HEK293 (cell line): ENCODE results near the gene RNF111.
A peak's percentile ranks its signal among the peaks of the same experiment; 100 is the strongest.

Source experiments
- CTCF ChIA-PET: fragments of 350-600 bp; formaldehyde crosslinking; extraction: SDS; loops from one replicate; lab custom pipeline; 2021; ENCODE audit warnings: antibody characterized with exemption; lab: Yijun Ruan, JAX
- POLR2A ChIA-PET: fragments of 300-600 bp; formaldehyde crosslinking; extraction: SDS; loops from one replicate; lab custom pipeline; 2020; ENCODE audit warnings: antibody characterized with exemption, inconsistent platforms; lab: Yijun Ruan, JAX
- H3K27ac ChIP-seq: fragments of 200-500 bp; sonication (Bioruptor generic); 2 replicates; pipeline ENCODE4 v1.5.1; 2014; ENCODE audit warnings: low read depth, low read length, control low read depth, inconsistent platforms; ENCODE audit errors: extremely low read depth
- H3K36me3 ChIP-seq, 2 experiments: fragments of 200-500 bp in 1 of 2; sonication (Bioruptor generic) in 1 of 2; 1 replicate in 1 of 2; 2 replicates in 1 of 2; pipeline ENCODE4 v1.5.1; 2014 to 2017; ENCODE audit warnings: inconsistent platforms in 2 of 2, low read length in 2 of 2; ENCODE audit not compliant: control insufficient read depth in 2 of 2, insufficient read depth in 1 of 2
- H3K4me1 ChIP-seq: fragments of 200-500 bp; sonication (Bioruptor generic); 2 replicates; pipeline ENCODE4 v1.5.1; 2014; ENCODE audit warnings: mild to moderate bottlenecking, low read length, inconsistent platforms; ENCODE audit not compliant: control insufficient read depth, insufficient read depth
- H3K4me3 ChIP-seq: 2 replicates; pipeline ENCODE4 v1.5.1; 2011; ENCODE audit warnings: low read depth, mild to moderate bottlenecking, control low read depth, low read length, moderate library complexity
- H3K9me3 ChIP-seq: fragments of 200-500 bp; sonication (Bioruptor generic); 2 replicates; pipeline ENCODE4 v1.5.1; 2014; ENCODE audit warnings: low read depth, low read length, inconsistent platforms; ENCODE audit not compliant: control insufficient read depth, insufficient read depth
- KLF7 ChIP-seq: fragments of 450-650 bp; formaldehyde crosslinking; IDR thresholded peaks from 2 replicates; pipeline ENCODE4 v1.5.1; 2016; ENCODE audit warnings: missing biosample characterization, missing genetic modification characterization, borderline replicate concordance
- PRDM2 ChIP-seq: fragments of 450-650 bp; formaldehyde crosslinking; IDR thresholded peaks from 2 replicates; pipeline ENCODE4 v1.5.1; 2016; ENCODE audit warnings: missing biosample characterization, missing genetic modification characterization, borderline replicate concordance
- PRDM4 ChIP-seq: fragments of 450-650 bp; formaldehyde crosslinking; IDR thresholded peaks from 2 replicates; pipeline ENCODE4 v1.5.1; 2017; ENCODE audit warnings: missing biosample characterization, missing genetic modification characterization
- REPIN1 ChIP-seq: fragments of 450-650 bp; formaldehyde crosslinking; IDR thresholded peaks from 2 replicates; pipeline ENCODE4 v1.5.1; 2017; ENCODE audit warnings: missing biosample characterization, missing genetic modification characterization, low read depth
- ZBTB20 ChIP-seq: fragments of 450-650 bp; formaldehyde crosslinking; IDR thresholded peaks from 2 replicates; pipeline ENCODE4 v1.5.1; 2016; ENCODE audit warnings: missing biosample characterization, missing genetic modification characterization
- ZFP37 ChIP-seq: fragments of 450-650 bp; formaldehyde crosslinking; IDR thresholded peaks from 2 replicates; pipeline ENCODE4 v1.5.1; 2016; ENCODE audit warnings: missing biosample characterization, missing genetic modification characterization
- ZNF146 ChIP-seq: fragments of 450-650 bp; formaldehyde crosslinking; IDR thresholded peaks from 2 replicates; pipeline ENCODE4 v1.5.1; 2016; ENCODE audit warnings: missing biosample characterization, missing genetic modification characterization
- ZNF274 ChIP-seq, 2 experiments: fragments of 200-500 bp in 1 of 2; fragments of 450-650 bp in 1 of 2; sonication (Bioruptor generic) in 1 of 2; formaldehyde crosslinking in 1 of 2; IDR thresholded peaks; 2 replicates each; pipeline versions ENCODE4 v1.5.1 to v1.6.1; 2014 to 2016; ENCODE audit warnings: borderline replicate concordance in 1 of 2, inconsistent platforms in 1 of 2, low read length in 1 of 2, missing biosample characterization in 1 of 2, missing genetic modification characterization in 1 of 2
- ZNF37A ChIP-seq: fragments of 450-650 bp; IDR thresholded peaks from 2 replicates; pipeline ENCODE4 v1.5.1; 2018; ENCODE audit warnings: missing biosample characterization, missing genetic modification characterization
- ZNF426 ChIP-seq: fragments of 450-650 bp; formaldehyde crosslinking; IDR thresholded peaks from 2 replicates; pipeline ENCODE4 v1.5.1; 2017; ENCODE audit warnings: missing biosample characterization, missing genetic modification characterization, mild to moderate bottlenecking, inconsistent platforms, moderate library complexity
- ZNF621 ChIP-seq: fragments of 450-650 bp; formaldehyde crosslinking; IDR thresholded peaks from 2 replicates; pipeline ENCODE4 v1.5.1; 2017; ENCODE audit warnings: missing biosample characterization, missing genetic modification characterization
- ZNF660 ChIP-seq: fragments of 450-650 bp; IDR thresholded peaks from 2 replicates; pipeline ENCODE4 v1.5.1; 2018; ENCODE audit warnings: missing biosample characterization, mild to moderate bottlenecking, missing genetic modification characterization
- ZNF776 ChIP-seq: fragments of 450-650 bp; formaldehyde crosslinking; IDR thresholded peaks from 2 replicates; pipeline ENCODE4 v1.5.0; 2017; ENCODE audit warnings: missing biosample characterization, missing genetic modification characterization, borderline replicate concordance
- ZNF830 ChIP-seq: fragments of 450-650 bp; IDR thresholded peaks from 2 replicates; pipeline ENCODE4 v1.5.0; 2018; ENCODE audit warnings: missing biosample characterization, missing genetic modification characterization, low read depth, mild to moderate bottlenecking, moderate library complexity
- ZNF837 ChIP-seq: fragments of 450-650 bp; formaldehyde crosslinking; IDR thresholded peaks from 2 replicates; pipeline ENCODE4 v1.5.1; 2016; ENCODE audit warnings: missing biosample characterization, missing genetic modification characterization
- TF ChIP-seq, protein P1 (sequence below): fragments of 450-650 bp; formaldehyde crosslinking; IDR thresholded peaks from 2 replicates; pipeline ENCODE4 v1.5.1; 2016; ENCODE audit warnings: missing biosample characterization, missing genetic modification characterization

Gene RNF111

DNA sequence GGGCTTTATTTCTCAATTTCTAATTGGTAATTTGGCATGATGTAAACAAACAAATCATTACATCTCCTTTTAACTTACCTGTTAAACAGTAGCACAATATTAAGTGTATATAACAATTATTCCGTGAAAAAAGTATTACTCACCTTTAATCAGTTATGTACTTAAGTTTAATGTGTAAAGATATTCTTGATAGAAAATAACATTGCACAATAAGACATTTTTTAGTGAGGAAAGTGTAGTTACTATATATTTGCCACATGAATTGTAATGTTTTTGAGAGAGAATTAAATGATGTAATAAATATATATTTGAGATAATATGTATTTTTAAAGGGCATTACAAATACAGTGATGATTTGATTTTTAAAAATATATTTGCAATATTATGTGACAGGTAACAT is 106.6 kb downstream of the RNF111 start:
- no peaks in the 10 kb centered on the region for H3K9me3 ChIP-seq

DNA sequence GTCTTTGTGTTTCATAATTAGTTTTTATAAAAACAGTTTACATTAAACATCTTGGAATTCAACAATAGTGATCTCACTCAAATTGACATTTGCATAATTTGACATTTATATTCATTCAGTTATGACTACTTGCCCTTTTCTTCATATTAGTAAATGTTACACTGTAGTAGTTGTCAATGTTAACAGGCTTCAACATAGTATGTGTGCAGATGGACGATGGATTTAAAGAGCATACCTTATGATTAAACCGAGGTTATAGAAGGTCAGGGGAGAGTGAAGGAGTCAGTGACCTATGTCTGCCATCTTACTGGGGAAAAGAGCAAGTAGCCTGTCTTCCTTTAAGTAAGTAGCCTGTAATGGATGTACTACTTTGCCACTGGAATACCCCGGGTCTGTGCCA is 109.0 kb downstream of the RNF111 start:
- H3K9me3 ChIP-seq: no peaks in the 10 kb centered on the region
- H3K36me3 ChIP-seq: peaks cover 19 to 46% of the 10 kb centered on the region in 2 experiments
- no peak overlapping the region for H3K27ac ChIP-seq
- no peaks in the 10 kb centered on the region for H3K4me1 ChIP-seq
- ChIA-PET POLR2A (no interaction called here), CTCF (interaction anchor here (0.7 kb wide), 1 partner anchor 1025 kb away, joined by 3 read pairs; no protein-coding TSS in a partner anchor)
- no peak overlapping the region for H3K4me3 ChIP-seq
- TF ChIP-seq ZNF146 (tag by site-specific recombination): no peak
- no peak for TF ChIP-seq ZBTB20 (tag by site-specific recombination)
- no peak for TF ChIP-seq ZNF830 (tag by site-specific recombination)
- no peak for TF ChIP-seq ZNF426 (tag by site-specific recombination)

More for the DNA sequence above, 106.6 kb downstream of the RNF111 start:
- ChIA-PET POLR2A (no interaction called here), CTCF (no interaction called here)
- TF ChIP-seq ZNF776 (tag by site-specific recombination) (no peak), KLF7 (tag by site-specific recombination) (no peak), REPIN1 (no peak), ZNF837 (tag by site-specific recombination) (no peak), ZNF37A (tag by site-specific recombination) (no peak), PRDM4 (tag by site-specific recombination) (no peak)
- TF ChIP-seq, protein P1, sequence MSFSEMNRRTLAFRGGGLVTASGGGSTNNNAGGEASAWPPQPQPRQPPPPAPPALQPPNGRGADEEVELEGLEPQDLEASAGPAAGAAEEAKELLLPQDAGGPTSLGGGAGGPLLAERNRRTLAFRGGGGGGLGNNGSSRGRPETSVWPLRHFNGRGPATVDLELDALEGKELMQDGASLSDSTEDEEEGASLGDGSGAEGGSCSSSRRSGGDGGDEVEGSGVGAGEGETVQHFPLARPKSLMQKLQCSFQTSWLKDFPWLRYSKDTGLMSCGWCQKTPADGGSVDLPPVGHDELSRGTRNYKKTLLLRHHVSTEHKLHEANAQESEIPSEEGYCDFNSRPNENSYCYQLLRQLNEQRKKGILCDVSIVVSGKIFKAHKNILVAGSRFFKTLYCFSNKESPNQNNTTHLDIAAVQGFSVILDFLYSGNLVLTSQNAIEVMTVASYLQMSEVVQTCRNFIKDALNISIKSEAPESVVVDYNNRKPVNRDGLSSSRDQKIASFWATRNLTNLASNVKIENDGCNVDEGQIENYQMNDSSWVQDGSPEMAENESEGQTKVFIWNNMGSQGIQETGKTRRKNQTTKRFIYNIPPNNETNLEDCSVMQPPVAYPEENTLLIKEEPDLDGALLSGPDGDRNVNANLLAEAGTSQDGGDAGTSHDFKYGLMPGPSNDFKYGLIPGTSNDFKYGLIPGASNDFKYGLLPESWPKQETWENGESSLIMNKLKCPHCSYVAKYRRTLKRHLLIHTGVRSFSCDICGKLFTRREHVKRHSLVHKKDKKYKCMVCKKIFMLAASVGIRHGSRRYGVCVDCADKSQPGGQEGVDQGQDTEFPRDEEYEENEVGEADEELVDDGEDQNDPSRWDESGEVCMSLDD (tag by site-specific recombination): no peak
- Histone ChIP-seq H3K4me1 (no peaks in the 10 kb centered on the region), H3K36me3 (peaks cover 26 to 59% of the 10 kb centered on the region in 2 experiments), H3K27ac (no peak overlapping the region), H3K4me3 (no peak overlapping the region)

- no peak overlapping the region for H3K4me3 ChIP-seq
- TF ChIP-seq ZFP37 (tag by site-specific recombination): no peak
- TF ChIP-seq, all 188 proteins: peak for 0
- ChIA-PET CTCF (interaction anchor here (0.6 kb wide), 2 partner anchors 25 to 877 kb away, joined by 3 to 4 read pairs; no protein-coding TSS in a partner anchor), POLR2A (no interaction called here)
- H3K4me1 ChIP-seq: no peaks in the 10 kb centered on the region
- peaks cover 6 to 29% of the 10 kb centered on the region in 2 experiments for H3K36me3 ChIP-seq
- H3K9me3 ChIP-seq: no peaks in the 10 kb centered on the region
- no peak overlapping the region for H3K27ac ChIP-seq
These were observed 111.8 kb downstream of the RNF111 start for GRCh38 chr15:59099162-59099685.

- Histone ChIP-seq H3K4me3 (peak overlapping the region; percentile 36), H3K9me3 (no peaks in the 10 kb centered on the region), H3K27ac (peak overlapping the region; percentile 85; the same call in 1 of the 2 replicates), H3K36me3 (peaks cover 24 to 30% of the 10 kb centered on the region in 2 experiments), H3K4me1 (no peaks in the 10 kb centered on the region)
- POLR2A ChIA-PET: no interaction called here
- CTCF ChIA-PET: no interaction called here
- TF ChIP-seq ZNF837 (tag by site-specific recombination) (no peak), PRDM2 (tag by site-specific recombination) (no peak), ZNF660 (tag by site-specific recombination) (no peak), ZNF621 (tag by site-specific recombination) (no peak), ZNF274 (IDR thresholded peaks at IDR 0.05; ENCODE audit: low read length) (no peak), ZNF274 (tag by site-specific recombination; IDR thresholded peaks at IDR 0.05; ENCODE audit: borderline replicate concordance) (no peak)
These were observed 117.1 kb downstream of the RNF111 start for GRCh38 chr15:59104602-59104911.
